Neutrophil (primary cell): ENCODE results near the gene CSF1R.

Experiments
- H3K27ac ChIP-seq: fragments of 200-600 bp; sonication (generic); 2 replicates; pipeline ENCODE4 v1.5.1; 2016; ENCODE audit warnings: mild to moderate bottlenecking, moderate library complexity
- H3K27me3 ChIP-seq: fragments of 200-600 bp; sonication (generic); 2 replicates; pipeline ENCODE4 v1.6.0; 2016; ENCODE audit warnings: mild to moderate bottlenecking
- H3K36me3 ChIP-seq: fragments of 200-600 bp; sonication (generic); 2 replicates; pipeline ENCODE4 v1.5.1; 2017
- H3K4me1 ChIP-seq, 2 experiments: fragments of 200-600 bp in 1 of 2; sonication (generic) in 1 of 2; 1 replicate in 1 of 2; 2 replicates in 1 of 2; pipeline versions ENCODE4 v1.5.1 to v1.6.1; 2013 to 2016; ENCODE audit warnings: low read depth in 1 of 2, low read length in 1 of 2, mild to moderate bottlenecking in 1 of 2, moderate library complexity in 1 of 2; ENCODE audit not compliant: control insufficient read depth in 1 of 2, insufficient read depth in 1 of 2
- H3K4me3 ChIP-seq, 2 experiments: fragments of 200-600 bp in 1 of 2; sonication (generic) in 1 of 2; 1 replicate in 1 of 2; 2 replicates in 1 of 2; pipeline ENCODE4 v1.5.1; 2013 to 2016; ENCODE audit warnings: low read depth in 1 of 2, low read length in 1 of 2, mild to moderate bottlenecking in 1 of 2, moderate library complexity in 1 of 2
- H3K9me3 ChIP-seq: fragments of 200-600 bp; sonication (generic); 2 replicates; pipeline ENCODE4 v1.5.1; 2016
- CTCF ChIP-seq: fragments of 200-600 bp; sonication (generic); IDR thresholded peaks from 2 replicates; pipeline ENCODE4 v1.5.1; 2016; ENCODE audit warnings: antibody characterized with exemption

CSF1R gene

GRCh38 chr5:150080696-150081435, 5.5 kb downstream of the CSF1R start:
- TF ChIP-seq CTCF: no peak
- Histone ChIP-seq H3K9me3 (no peaks in the 10 kb centered on the region), H3K4me1 (peaks cover 38 to 41% of the 10 kb centered on the region in 2 experiments), H3K27me3 (no peaks in the 10 kb centered on the region), H3K27ac (no peak overlapping the region), H3K36me3 (peaks cover 57% of the 10 kb centered on the region), H3K4me3 (no peak overlapping the region)

- Histone ChIP-seq H3K4me3 (no peak overlapping the region), H3K4me1 (peaks cover 29 to 33% of the 10 kb centered on the region in 2 experiments), H3K27me3 (no peaks in the 10 kb centered on the region), H3K27ac (no peak overlapping the region), H3K36me3 (peaks cover 66% of the 10 kb centered on the region), H3K9me3 (no peaks in the 10 kb centered on the region)
- TF ChIP-seq CTCF: no peak
Observed at GRCh38 chr5:150079909-150080461, 6.4 kb downstream of the CSF1R start.

GRCh38 chr5:150078802-150079689, 7.3 kb downstream of the CSF1R start:
- Histone ChIP-seq H3K27me3 (no peaks in the 10 kb centered on the region), H3K36me3 (peaks cover 74% of the 10 kb centered on the region), H3K4me1 (peaks cover 25 to 26% of the 10 kb centered on the region in 2 experiments), H3K9me3 (no peaks in the 10 kb centered on the region), H3K27ac (no peak overlapping the region), H3K4me3 (no peak overlapping the region)
- no peak for TF ChIP-seq CTCF

GRCh38 chr5:150077996-150078801, 8.2 kb downstream of the CSF1R start:
- no peak for TF ChIP-seq CTCF
- no peak overlapping the region for H3K4me3 ChIP-seq
- peaks cover 18% of the 10 kb centered on the region in 2 experiments for H3K4me1 ChIP-seq
- H3K27ac ChIP-seq: no peak overlapping the region
- peaks cover 83% of the 10 kb centered on the region for H3K36me3 ChIP-seq
- no peaks in the 10 kb centered on the region for H3K9me3 ChIP-seq
- H3K27me3 ChIP-seq: no peaks in the 10 kb centered on the region

GRCh38 chr5:150077060-150077459, 9.3 kb downstream of the CSF1R start:
- Histone ChIP-seq H3K27ac (no peak overlapping the region), H3K36me3 (peaks cover 94% of the 10 kb centered on the region), H3K9me3 (no peaks in the 10 kb centered on the region), H3K27me3 (no peaks in the 10 kb centered on the region), H3K4me3 (no peak overlapping the region), H3K4me1 (peaks cover 6% of the 10 kb centered on the region in 2 experiments)
- no peak for TF ChIP-seq CTCF
